PC-9 (cell line): Measurements from ENCODE around the gene CMIP. TPM values are rescaled to one million over a fixed set of nuclear protein-coding genes. Genes with fewer than 3 reads are reported as not detected.

ENCODE experiments used
- BruUV-seq: library from RNA; stranded (reverse); fragments of 400-500 nt; replicated peaks from 2 replicates; lab custom pipeline; 2021; lab: Mats Ljungman, UMichigan
- CTCF ChIA-PET: fragments of 300-600 bp; sonication (Branson Sonifier 250); formaldehyde crosslinking; loops from one replicate; lab custom pipeline; 2022; ENCODE audit warnings: antibody characterized with exemption; lab: Charles Lee
- POLR2A ChIA-PET: fragments of 300-600 bp; sonication (Branson Sonifier 250); formaldehyde crosslinking; loops from one replicate; lab custom pipeline; 2022; ENCODE audit warnings: antibody characterized with exemption; ENCODE audit not compliant: unreplicated experiment; lab: Charles Lee
- DNase-seq, 2 experiments: peaks; one replicate each; pipeline versions ENCODE4 v3.0.0 to v3.0.0-alpha.2; 2015 to 2022; ENCODE audit warnings: mixed read lengths in 1 of 2
- H2AFZ ChIP-seq: fragments of 200-600 bp; sonication (generic); 2 replicates; pipeline ENCODE4 v1.8.1; 2017; ENCODE audit warnings: antibody characterized with exemption
- H3F3A ChIP-seq: fragments of 200-600 bp; sonication (generic); 2 replicates; pipeline ENCODE4 v1.8.1; 2017; ENCODE audit warnings: antibody characterized with exemption, mild to moderate bottlenecking, low read depth; ENCODE audit not compliant: insufficient read depth
- H3K27ac ChIP-seq: fragments of 200-600 bp; sonication (generic); 2 replicates; pipeline ENCODE4 v1.6.1; 2016; ENCODE audit warnings: mixed run types
- H3K27me3 ChIP-seq: fragments of 200-600 bp; sonication (generic); 2 replicates; pipeline ENCODE4 v1.6.1; 2016; ENCODE audit warnings: low read depth, mixed run types; ENCODE audit not compliant: insufficient read depth
- H3K36me3 ChIP-seq: fragments of 200-600 bp; sonication (generic); 2 replicates; pipeline ENCODE4 v1.6.1; 2016; ENCODE audit warnings: low read depth, mixed run types
- H3K4me1 ChIP-seq: fragments of 200-600 bp; sonication (generic); replicated peaks from 2 replicates; pipeline ENCODE4 v1.6.1; 2016; ENCODE audit warnings: mixed run types; ENCODE audit not compliant: insufficient read depth
- H3K4me2 ChIP-seq: fragments of 200-600 bp; sonication (generic); 2 replicates; pipeline ENCODE4 v1.6.1; 2017; ENCODE audit warnings: mixed run types
- H3K4me3 ChIP-seq: fragments of 200-600 bp; sonication (generic); 2 replicates; pipeline ENCODE4 v1.6.1; 2016; ENCODE audit warnings: mixed run types
- H3K79me2 ChIP-seq: fragments of 200-600 bp; sonication (generic); 2 replicates; pipeline ENCODE4 v1.6.1; 2017; ENCODE audit warnings: low read depth, mixed run types
- H3K9me2 ChIP-seq: fragments of 200-600 bp; sonication (generic); 2 replicates; pipeline ENCODE4 v1.8.1; 2017; ENCODE audit warnings: mild to moderate bottlenecking; ENCODE audit not compliant: insufficient read depth
- H3K9me3 ChIP-seq: fragments of 200-600 bp; sonication (generic); 2 replicates; pipeline ENCODE4 v1.8.1; 2016; ENCODE audit warnings: low read depth; ENCODE audit not compliant: insufficient read depth
- H4K20me1 ChIP-seq: fragments of 200-600 bp; sonication (generic); 2 replicates; pipeline ENCODE4 v1.8.1; 2017; ENCODE audit not compliant: insufficient read depth
- EZH2 ChIP-seq: fragments of 200-600 bp; sonication (generic); IDR thresholded peaks from 2 replicates; pipeline ENCODE4 v1.8.0; 2017; ENCODE audit warnings: antibody characterized with exemption, low read depth
- intact Hi-C: fragments of 100-400 bp; cut with micrococcal nuclease; formaldehyde crosslinking; loops from one replicate; pipeline ENCODE4 v1.10.0; 2022; ENCODE audit not compliant: unreplicated experiment
- total RNA-seq: library from RNA; stranded (reverse); gene quantifications from 2 replicates; pipeline ENCODE4 v1.2.3, GENCODE V29; 2021
- TF ChIP-seq, protein P1 (sequence below): fragments of 200-600 bp; sonication (generic); conservative IDR thresholded peaks from 2 replicates; pipeline ENCODE4 v1.6.1; 2017; ENCODE audit warnings: mixed run types, antibody characterized with exemption, mild to moderate bottlenecking, moderate library complexity

The CMIP gene
- total RNA-seq, 1 experiment from 2014 or later: 96.6 TPM

DNA sequence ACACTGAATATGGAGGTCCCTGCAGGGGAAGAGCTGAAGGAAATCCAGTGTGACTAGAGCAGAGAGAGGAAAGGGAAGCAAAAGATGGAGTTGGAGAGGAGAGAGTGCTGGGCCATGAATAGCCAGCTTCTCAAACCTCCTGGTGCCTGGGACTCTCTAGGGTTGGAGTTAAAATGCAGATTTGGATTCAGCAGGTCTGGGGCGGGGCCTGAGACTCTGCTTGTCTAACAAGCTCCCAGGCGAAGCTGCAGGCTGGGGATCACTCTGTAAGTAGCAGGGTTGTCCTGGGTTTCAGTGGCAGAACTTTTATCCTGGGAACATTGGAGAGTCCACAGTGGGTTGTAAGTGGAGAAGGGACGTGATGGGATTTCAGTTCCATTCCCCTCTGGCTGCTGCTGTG is 231.1 kb downstream of the CMIP start:
- DNase-seq: no peak
- H3K36me3 ChIP-seq: peaks cover 5% of the 10 kb centered on the region
- ChIA-PET CTCF (no interaction called here), POLR2A (no interaction called here)
- no TSS peak for BruUV-seq
- H3K27ac ChIP-seq: no peak overlapping the region
- H3K4me1 ChIP-seq: no peaks in the 10 kb centered on the region
- H2AFZ ChIP-seq: no peak overlapping the region
- no peak overlapping the region for H3K4me3 ChIP-seq
- no peaks in the 10 kb centered on the region for H3K27me3 ChIP-seq
- no peaks in the 10 kb centered on the region; the same call in 1 of the 2 replicates for H3F3A ChIP-seq
- H3K79me2 ChIP-seq: no peaks in the 10 kb centered on the region
- intact Hi-C loops: no loop called here
- TF ChIP-seq, protein P1, sequence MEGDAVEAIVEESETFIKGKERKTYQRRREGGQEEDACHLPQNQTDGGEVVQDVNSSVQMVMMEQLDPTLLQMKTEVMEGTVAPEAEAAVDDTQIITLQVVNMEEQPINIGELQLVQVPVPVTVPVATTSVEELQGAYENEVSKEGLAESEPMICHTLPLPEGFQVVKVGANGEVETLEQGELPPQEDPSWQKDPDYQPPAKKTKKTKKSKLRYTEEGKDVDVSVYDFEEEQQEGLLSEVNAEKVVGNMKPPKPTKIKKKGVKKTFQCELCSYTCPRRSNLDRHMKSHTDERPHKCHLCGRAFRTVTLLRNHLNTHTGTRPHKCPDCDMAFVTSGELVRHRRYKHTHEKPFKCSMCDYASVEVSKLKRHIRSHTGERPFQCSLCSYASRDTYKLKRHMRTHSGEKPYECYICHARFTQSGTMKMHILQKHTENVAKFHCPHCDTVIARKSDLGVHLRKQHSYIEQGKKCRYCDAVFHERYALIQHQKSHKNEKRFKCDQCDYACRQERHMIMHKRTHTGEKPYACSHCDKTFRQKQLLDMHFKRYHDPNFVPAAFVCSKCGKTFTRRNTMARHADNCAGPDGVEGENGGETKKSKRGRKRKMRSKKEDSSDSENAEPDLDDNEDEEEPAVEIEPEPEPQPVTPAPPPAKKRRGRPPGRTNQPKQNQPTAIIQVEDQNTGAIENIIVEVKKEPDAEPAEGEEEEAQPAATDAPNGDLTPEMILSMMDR: no peak
- no peak for TF ChIP-seq EZH2
- H3K4me2 ChIP-seq: no peak overlapping the region
- H3K9me2 ChIP-seq: no peaks in the 10 kb centered on the region
- no peaks in the 10 kb centered on the region; the same call in 1 of the 2 replicates for H4K20me1 ChIP-seq
- H3K9me3 ChIP-seq: no peaks in the 10 kb centered on the region

DNA sequence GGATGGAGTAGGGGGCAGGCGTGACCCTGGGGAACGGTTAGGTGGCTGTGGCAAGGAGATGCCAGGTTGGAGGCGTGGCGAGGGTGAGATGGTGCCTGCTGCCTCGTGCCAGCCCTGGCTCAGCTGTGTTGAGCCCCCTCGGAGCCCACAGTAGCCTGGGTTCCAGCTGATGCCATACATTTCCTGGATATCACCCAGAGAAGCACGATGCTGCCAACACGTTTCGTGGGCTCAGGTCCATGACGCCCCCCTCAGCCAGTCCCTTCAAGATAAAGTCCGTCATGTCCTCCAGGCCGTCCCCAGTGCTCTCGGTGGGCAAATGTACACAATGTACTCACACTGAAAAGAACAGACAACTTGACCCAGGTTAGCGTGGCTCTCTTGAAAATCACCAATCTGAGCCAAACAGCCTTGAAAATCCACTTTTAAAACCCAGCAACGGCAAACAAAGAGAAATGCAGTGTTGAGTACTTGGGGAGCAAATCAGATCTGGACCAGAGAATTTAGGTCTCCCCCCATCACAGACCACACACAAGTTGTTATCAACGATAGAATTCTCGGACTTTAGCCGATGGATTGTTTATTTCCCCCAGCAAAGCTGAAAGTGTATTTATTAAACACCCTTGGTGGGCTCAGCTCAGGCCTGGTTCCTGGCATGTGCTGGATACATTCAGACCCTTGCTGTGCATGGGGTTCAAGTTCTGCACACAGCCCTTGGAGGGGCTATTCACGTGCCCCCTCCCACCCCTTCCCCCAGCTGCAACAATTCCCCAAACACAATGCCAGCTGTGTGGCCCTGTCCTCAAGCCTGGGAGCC is 231.7 kb downstream of the CMIP start:
- Histone ChIP-seq H3K27me3 (no peaks in the 10 kb centered on the region), H3K27ac (no peak overlapping the region), H3K4me2 (no peak overlapping the region), H3K9me3 (no peaks in the 10 kb centered on the region), H3K4me1 (no peaks in the 10 kb centered on the region), H3F3A (no peaks in the 10 kb centered on the region; the same call in 1 of the 2 replicates), H4K20me1 (no peaks in the 10 kb centered on the region; the same call in 1 of the 2 replicates), H3K4me3 (no peak overlapping the region), H3K9me2 (no peaks in the 10 kb centered on the region), H2AFZ (no peak overlapping the region), H3K36me3 (peaks cover 2% of the 10 kb centered on the region), H3K79me2 (no peaks in the 10 kb centered on the region)
- no peak for DNase-seq
- CTCF ChIA-PET: no interaction called here
- intact Hi-C loops: no loop called here
- TF ChIP-seq EZH2: no peak
- TF ChIP-seq, protein P1: no peak
- POLR2A ChIA-PET: no interaction called here
- no TSS peak for BruUV-seq

DNA sequence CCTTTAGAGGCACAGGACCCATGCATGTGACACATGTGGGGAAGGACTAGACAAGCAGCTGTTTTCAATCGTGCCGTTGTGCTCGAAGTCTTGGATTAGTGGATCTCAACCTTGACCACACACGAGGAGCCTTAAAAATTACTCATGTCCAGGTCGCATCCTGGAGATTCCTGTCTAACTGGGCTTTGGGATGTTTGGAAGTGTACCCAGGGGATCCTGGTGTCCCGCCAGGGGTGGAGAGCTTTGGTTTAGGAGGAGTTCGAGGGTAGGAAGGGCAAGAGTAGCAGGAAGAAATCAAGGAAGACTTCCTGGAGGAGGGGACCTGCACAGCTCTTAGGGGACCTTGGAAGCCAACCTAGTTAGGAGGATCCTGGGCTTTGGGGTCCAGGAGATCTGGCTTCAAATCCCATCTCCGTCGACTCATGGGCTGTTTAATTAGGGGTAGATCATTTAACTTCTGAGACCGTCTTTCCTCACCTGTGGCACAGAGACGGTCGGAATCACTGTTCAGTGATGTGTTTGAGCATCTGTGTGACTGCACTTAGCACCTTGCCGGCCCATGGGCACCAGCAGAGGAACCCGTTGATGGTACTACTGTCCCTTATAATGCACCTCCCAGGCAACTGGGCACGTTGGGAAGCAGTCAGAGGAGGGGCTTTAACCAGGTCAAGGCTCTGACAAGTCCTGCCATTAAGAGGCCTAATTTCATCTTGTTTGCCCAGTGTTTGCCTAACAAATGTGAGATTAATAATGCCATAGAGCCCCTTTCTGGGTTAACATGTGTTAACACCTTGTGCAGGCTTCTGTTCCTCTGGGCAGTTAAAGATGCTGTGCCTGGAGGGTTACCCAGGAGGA is 232.5 kb downstream of the CMIP start:
- Histone ChIP-seq H3K9me2 (no peaks in the 10 kb centered on the region), H2AFZ (no peak overlapping the region), H3K4me2 (no peak overlapping the region), H3F3A (no peaks in the 10 kb centered on the region; the same call in 1 of the 2 replicates), H3K79me2 (no peaks in the 10 kb centered on the region), H3K4me3 (no peak overlapping the region), H3K36me3 (no peaks in the 10 kb centered on the region; the same call in 1 of the 2 replicates), H3K27me3 (no peaks in the 10 kb centered on the region), H4K20me1 (peaks cover 6% of the 10 kb centered on the region), H3K27ac (no peak overlapping the region), H3K4me1 (no peaks in the 10 kb centered on the region), H3K9me3 (no peaks in the 10 kb centered on the region)
- intact Hi-C loops: no loop called here
- no peak for DNase-seq
- POLR2A ChIA-PET: no interaction called here
- CTCF ChIA-PET: no interaction called here
- no TSS peak for BruUV-seq
- TF ChIP-seq, protein P1: no peak
- no peak for TF ChIP-seq EZH2
